SJSA1 (cell line): ENCODE data around the gene XKR3. TPM values are rescaled to one million over a fixed set of nuclear protein-coding genes. Genes with fewer than 3 reads are reported as not detected.
"Not testable (repeated sequence)": the region's sequence is repeated elsewhere in the genome, so short reads cannot be mapped to it uniquely, and the experiment has no call there.

Source experiments
- DNase-seq, 2 experiments: peaks; one replicate each; pipeline ENCODE4 v3.0.0-alpha.2; 2015 to 2020; ENCODE audit warnings: low spot score in 2 of 2, low read depth in 1 of 2
- H3K27ac ChIP-seq: fragments of 250-450 bp; sonication (Bioruptor Pico); 2 replicates; pipeline ENCODE4 v1.5.1; 2020; ENCODE audit warnings: mild to moderate bottlenecking, moderate library complexity
- H3K27me3 ChIP-seq: fragments of 250-450 bp; sonication (Bioruptor Pico); replicated peaks from 2 replicates; pipeline ENCODE4 v1.5.1; 2020; ENCODE audit warnings: mild to moderate bottlenecking, moderate library complexity
- H3K36me3 ChIP-seq: fragments of 250-450 bp; sonication (Bioruptor Pico); 2 replicates; pipeline ENCODE4 v1.5.1; 2020; ENCODE audit warnings: mild to moderate bottlenecking
- H3K4me1 ChIP-seq: fragments of 250-450 bp; sonication (Bioruptor Pico); replicated peaks from 2 replicates; pipeline ENCODE4 v1.6.1; 2021; ENCODE audit warnings: mild to moderate bottlenecking
- H3K4me3 ChIP-seq: fragments of 250-450 bp; sonication (Bioruptor Pico); 2 replicates; pipeline ENCODE4 v1.5.1; 2020; ENCODE audit warnings: mild to moderate bottlenecking
- H3K9me3 ChIP-seq: fragments of 250-450 bp; sonication (Bioruptor Pico); replicated peaks from 2 replicates; pipeline ENCODE4 v1.5.1; 2020; ENCODE audit warnings: mild to moderate bottlenecking
- total RNA-seq: library from RNA; depleted of rRNA; stranded (reverse); fragments of >200 nt; shearing (Covaris generic); gene quantifications from 2 replicates; pipeline ENCODE4 v1.2.3, GENCODE V29; 2014; rRNA removed

XKR3 gene
- total RNA-seq = not detected in 2 replicates

- H3K4me3 ChIP-seq = no peak within 1 kb of the TSS
- no peak for DNase-seq
- no peaks in the 10 kb centered on the region for H3K9me3 ChIP-seq
- no peaks in the 10 kb centered on the region for H3K36me3 ChIP-seq
- no peaks in the 10 kb centered on the region for H3K4me1 ChIP-seq
- no peak within 1 kb of the TSS for H3K27ac ChIP-seq
- no peaks in the 10 kb centered on the region for H3K27me3 ChIP-seq
Observed at GRCh38 chr22:16824716-16825687, at the start of gene XKR3. XKR3 (minus strand) TSS chr22:16825411; CDS start chr22:16808073, 17,338 bp downstream.

DNA sequence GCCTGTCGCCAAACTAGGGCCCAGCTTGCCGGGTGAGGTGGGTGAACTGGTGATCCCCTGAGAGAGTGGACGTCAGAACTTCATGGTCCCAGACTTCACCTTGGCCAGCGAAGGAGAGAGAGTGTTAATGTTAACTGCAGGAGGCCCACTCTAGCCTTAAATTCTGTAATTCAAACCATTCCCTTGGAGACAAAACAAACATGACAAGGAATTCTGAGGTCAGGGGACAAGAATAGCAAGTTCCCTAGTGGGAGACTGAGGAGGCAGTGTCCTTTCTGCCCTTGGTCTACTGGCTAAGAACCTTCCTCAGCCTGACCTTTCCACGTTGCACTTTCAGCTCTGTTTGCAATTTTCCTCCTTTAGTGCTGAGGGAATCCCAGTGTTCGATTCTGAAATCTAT lies 44.4 kb upstream of the XKR3 start:
- DNase-seq, H3K4me3 ChIP-seq, H3K36me3 ChIP-seq, H3K9me3 ChIP-seq, H3K27ac ChIP-seq, H3K27me3 ChIP-seq, H3K4me1 ChIP-seq: not testable (repeated sequence)

- Histone ChIP-seq H3K27ac (no peak overlapping the region), H3K36me3 (no peaks in the 10 kb centered on the region), H3K9me3 (no peaks in the 10 kb centered on the region), H3K4me1 (no peaks in the 10 kb centered on the region), H3K27me3 (no peaks in the 10 kb centered on the region), H3K4me3 (no peak overlapping the region)
- no peak for DNase-seq
Observed at GRCh38 chr22:16866167-16866566, 41.0 kb upstream of the XKR3 start.

DNA sequence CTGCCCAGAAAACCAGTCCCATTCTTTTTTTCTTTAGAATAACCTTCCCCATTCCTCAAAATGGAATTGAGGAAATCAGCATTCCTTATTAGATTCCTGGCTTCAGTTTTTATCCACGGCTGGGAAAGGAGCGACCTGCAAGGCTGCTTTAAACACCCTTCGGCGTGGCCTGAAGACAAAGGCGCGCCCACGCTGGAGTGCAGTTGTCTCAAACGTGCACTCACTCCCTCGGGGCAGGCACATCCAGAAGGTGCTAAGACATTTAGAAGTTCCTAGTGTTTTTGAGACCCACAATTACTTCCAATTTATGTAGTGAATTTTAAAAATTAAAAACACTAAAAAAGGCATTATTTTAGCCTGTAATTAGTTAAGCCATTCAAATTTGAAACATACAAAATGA lies 31.6 kb upstream of the XKR3 start:
- not testable (repeated sequence) for H3K36me3 ChIP-seq, H3K27me3 ChIP-seq, H3K4me3 ChIP-seq, H3K4me1 ChIP-seq, H3K27ac ChIP-seq, DNase-seq, H3K9me3 ChIP-seq

DNA sequence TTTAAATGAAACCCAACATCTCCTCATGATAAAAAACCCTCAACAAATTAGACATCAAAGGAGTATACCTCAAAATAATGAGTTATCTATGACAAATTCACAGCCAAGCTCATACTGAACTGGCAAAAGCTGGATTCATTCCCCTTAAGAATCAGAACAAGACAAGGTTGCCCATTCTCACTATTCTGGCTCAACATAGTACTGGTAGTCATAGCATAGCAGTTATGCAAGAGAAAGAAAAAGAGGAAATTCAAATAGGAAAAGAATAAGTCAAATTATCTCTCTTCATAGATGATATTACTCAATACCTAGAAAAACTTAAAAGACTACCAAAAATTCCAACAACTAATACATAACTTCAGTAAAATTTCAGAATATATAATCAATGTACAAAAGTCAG lies 29.4 kb upstream of the XKR3 start:
- no peak for DNase-seq
- Histone ChIP-seq H3K36me3 (no peaks in the 10 kb centered on the region), H3K4me3 (no peak overlapping the region), H3K9me3 (no peaks in the 10 kb centered on the region), H3K27me3 (no peaks in the 10 kb centered on the region), H3K27ac (no peak overlapping the region), H3K4me1 (no peaks in the 10 kb centered on the region)

- H3K9me3 ChIP-seq, H3K4me3 ChIP-seq, H3K36me3 ChIP-seq, DNase-seq, H3K27me3 ChIP-seq, H3K4me1 ChIP-seq, H3K27ac ChIP-seq: not testable (repeated sequence)
Observed at GRCh38 chr22:16851268-16851996, 26.2 kb upstream of the XKR3 start.

DNA sequence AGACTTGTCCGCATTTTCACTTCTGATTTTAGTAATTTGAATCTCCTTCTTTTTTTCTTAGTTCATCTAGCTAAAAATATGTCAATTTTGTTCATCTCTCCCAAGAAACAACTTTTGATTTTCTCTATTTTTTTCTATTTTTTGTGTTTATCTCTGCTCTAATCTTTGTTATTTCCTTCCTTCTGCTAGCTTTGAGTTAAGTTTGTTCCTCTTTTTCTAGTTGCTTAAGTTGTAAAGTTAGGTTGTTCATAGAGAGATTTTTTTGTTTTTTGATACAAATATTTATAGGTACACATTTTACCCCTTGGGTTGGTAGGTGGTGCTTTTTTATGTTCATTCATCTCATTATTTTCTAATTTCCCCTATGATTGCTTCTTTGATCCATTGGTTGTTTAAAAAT lies 22.1 kb upstream of the XKR3 start:
- Histone ChIP-seq H3K27ac (no peak overlapping the region), H3K4me1 (no peaks in the 10 kb centered on the region), H3K9me3 (no peaks in the 10 kb centered on the region), H3K36me3 (no peaks in the 10 kb centered on the region), H3K27me3 (no peaks in the 10 kb centered on the region), H3K4me3 (no peak overlapping the region)
- no peak for DNase-seq

DNA sequence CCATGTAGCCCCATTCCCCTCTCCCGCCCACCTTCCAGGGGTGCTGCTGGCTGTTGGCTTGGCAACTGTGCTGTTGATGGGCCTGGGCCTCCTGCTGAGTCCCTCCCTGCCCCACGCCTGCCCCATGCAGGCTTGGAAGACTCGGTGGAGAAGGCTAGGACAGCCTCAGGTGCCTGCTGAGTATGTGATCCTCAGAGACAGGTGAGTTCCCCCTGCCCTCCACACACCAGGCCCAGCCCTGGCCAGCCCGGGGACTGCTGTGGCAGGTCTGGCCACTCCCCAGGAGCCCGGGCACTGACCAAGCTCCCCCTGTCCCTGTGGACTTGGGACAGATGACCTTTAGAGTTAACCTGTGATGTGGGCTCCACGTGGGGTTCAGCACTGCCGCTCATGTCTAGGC lies 20.7 kb upstream of the XKR3 start:
- no peak overlapping the region for H3K27ac ChIP-seq
- no peaks in the 10 kb centered on the region for H3K9me3 ChIP-seq
- no peaks in the 10 kb centered on the region for H3K36me3 ChIP-seq
- no peak for DNase-seq
- no peaks in the 10 kb centered on the region for H3K4me1 ChIP-seq
- H3K4me3 ChIP-seq = no peak overlapping the region
- no peaks in the 10 kb centered on the region for H3K27me3 ChIP-seq

DNA sequence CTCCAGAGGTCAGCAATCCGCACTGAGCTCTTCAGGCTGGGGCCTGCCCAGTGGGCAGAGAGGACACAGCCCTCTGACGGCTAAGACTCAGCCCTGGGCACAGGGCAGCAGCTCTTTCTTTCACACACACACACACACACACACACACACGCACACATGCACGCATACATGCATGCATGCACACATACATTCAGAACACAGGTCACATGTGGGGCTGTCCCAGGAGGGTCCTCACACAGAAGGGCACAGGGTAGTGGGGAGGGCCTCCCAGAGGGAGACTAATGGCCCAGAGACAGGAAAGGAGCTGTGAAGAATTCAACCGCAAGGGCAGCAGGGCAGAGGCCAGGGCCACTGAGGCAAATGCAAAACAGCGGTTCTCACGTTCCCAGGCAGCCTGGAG lies 20.3 kb upstream of the XKR3 start:
- no peak overlapping the region for H3K27ac ChIP-seq
- DNase-seq = no peak
- H3K9me3 ChIP-seq = no peaks in the 10 kb centered on the region
- no peaks in the 10 kb centered on the region for H3K4me1 ChIP-seq
- no peak overlapping the region for H3K4me3 ChIP-seq
- H3K27me3 ChIP-seq = no peaks in the 10 kb centered on the region
- H3K36me3 ChIP-seq = no peaks in the 10 kb centered on the region

DNA sequence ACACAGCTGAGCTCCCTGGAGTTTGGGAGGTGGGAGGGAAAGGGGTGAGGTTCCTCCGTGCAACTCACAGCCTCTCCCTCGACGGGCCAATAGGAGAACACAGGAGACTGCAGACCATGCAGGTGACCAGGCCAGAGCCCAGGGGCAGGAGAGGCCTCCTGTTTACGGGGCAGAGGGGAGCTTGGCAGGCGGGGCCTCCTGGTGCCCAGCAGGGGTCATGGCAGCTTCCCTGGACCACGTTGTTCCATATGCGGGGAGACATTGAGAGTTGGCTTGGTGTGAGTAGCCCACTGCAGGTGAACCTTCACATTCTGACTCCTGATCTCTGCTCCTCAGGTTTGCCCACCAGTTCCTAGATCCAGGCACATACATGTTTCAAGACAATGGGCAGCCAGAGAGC lies 19.3 kb upstream of the XKR3 start:
- no peak for DNase-seq
- H3K4me1 ChIP-seq = no peaks in the 10 kb centered on the region
- no peak overlapping the region for H3K4me3 ChIP-seq
- H3K36me3 ChIP-seq = no peaks in the 10 kb centered on the region
- H3K27me3 ChIP-seq = no peaks in the 10 kb centered on the region
- H3K9me3 ChIP-seq = no peaks in the 10 kb centered on the region
- H3K27ac ChIP-seq = no peak overlapping the region

GRCh38 chr22:16838073-16838472 lies 12.9 kb upstream of the XKR3 start:
- no peaks in the 10 kb centered on the region for H3K9me3 ChIP-seq
- no peaks in the 10 kb centered on the region for H3K27me3 ChIP-seq
- no peaks in the 10 kb centered on the region for H3K36me3 ChIP-seq
- H3K4me1 ChIP-seq = no peaks in the 10 kb centered on the region
- DNase-seq = no peak
- no peak overlapping the region for H3K4me3 ChIP-seq
- H3K27ac ChIP-seq = no peak overlapping the region

DNA sequence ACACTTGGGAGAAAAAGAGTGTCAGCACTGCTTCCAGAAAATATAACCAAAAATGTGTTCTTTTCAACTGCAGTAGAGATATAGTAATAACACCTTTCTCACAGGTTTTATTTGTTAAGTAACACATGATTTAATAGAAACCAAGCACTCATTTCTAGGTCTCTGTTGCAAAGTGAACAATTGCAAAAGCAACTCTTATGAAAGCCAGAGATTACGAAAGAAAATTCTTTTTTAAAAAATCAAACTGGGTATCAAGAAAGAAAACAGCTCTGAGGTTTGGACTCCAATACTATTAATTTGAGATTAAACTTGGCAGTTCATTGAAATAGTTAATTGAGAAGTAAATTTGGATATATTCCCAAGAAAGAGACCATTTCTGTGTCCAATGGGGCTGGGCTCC lies 9.8 kb upstream of the XKR3 start:
- Histone ChIP-seq H3K4me1 (no peaks in the 10 kb centered on the region), H3K27me3 (no peaks in the 10 kb centered on the region), H3K9me3 (no peaks in the 10 kb centered on the region), H3K4me3 (no peak overlapping the region), H3K36me3 (no peaks in the 10 kb centered on the region), H3K27ac (no peak overlapping the region)
- no peak for DNase-seq

DNA sequence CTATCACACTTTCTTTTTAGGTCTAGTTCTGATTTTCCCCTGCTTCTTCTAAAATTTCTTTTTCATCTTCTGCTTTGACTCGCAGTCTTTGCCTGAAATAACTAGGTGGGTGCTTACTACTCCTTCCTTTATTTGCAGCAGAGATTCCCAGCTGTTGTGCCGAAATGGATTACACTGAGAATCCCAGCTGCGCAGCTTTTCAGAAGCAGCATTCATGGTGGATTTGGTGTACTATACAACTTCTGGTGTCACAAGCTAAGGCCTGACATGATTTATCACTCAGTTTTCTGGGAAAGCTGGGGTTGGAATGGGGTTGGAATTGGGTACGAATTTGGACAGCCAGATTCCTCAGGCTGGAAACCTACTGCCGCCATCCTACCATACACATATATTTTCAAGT lies 6.0 kb upstream of the XKR3 start:
- no peak overlapping the region for H3K4me3 ChIP-seq
- H3K4me1 ChIP-seq = no peaks in the 10 kb centered on the region

GRCh38 chr22:16829985-16830384 lies 4.8 kb upstream of the XKR3 start:
- DNase-seq = no peak
- Histone ChIP-seq H3K4me1 (no peaks in the 10 kb centered on the region), H3K9me3 (no peaks in the 10 kb centered on the region), H3K4me3 (no peak overlapping the region), H3K27ac (no peak overlapping the region), H3K36me3 (no peaks in the 10 kb centered on the region), H3K27me3 (no peaks in the 10 kb centered on the region)

More for the DNA sequence above, 6.0 kb upstream of the XKR3 start:
- no peaks in the 10 kb centered on the region for H3K36me3 ChIP-seq
- H3K9me3 ChIP-seq = no peaks in the 10 kb centered on the region
- DNase-seq = no peak
- H3K27ac ChIP-seq = no peak overlapping the region
- H3K27me3 ChIP-seq = no peaks in the 10 kb centered on the region
